GM18508 (cell line): ENCODE data around the gene TLCD2.
"Not testable (repeated sequence)": the region's sequence is repeated elsewhere in the genome, so short reads cannot be mapped to it uniquely, and the experiment has no call there.

Experiments
- ATAC-seq: cut with Tn5 transposase; IDR thresholded peaks from one replicate; pipeline ENCODE4 v1.9.1; 2021; ENCODE audit warnings: moderate number of reproducible peaks; ENCODE audit not compliant: insufficient read depth, unreplicated experiment

TLCD2 gene

GRCh38 chr17:1695365-1695764, 14.8 kb downstream of the TLCD2 start:
- ATAC-seq: no peak

GRCh38 chr17:1693339-1693738, 16.8 kb downstream of the TLCD2 start:
- ATAC-seq: no peak

GRCh38 chr17:1690544-1691221, 19.5 kb downstream of the TLCD2 start:
- no peak for ATAC-seq

GRCh38 chr17:1688405-1688804, 21.8 kb downstream of the TLCD2 start:
- ATAC-seq: not testable (repeated sequence)

- no peak for ATAC-seq
Observed at GRCh38 chr17:1686086-1686485, 24.1 kb downstream of the TLCD2 start.

- peak; percentile 80 for ATAC-seq
Observed at GRCh38 chr17:1684378-1685189, 25.6 kb downstream of the TLCD2 start, which contains the start of gene PRPF8. PRPF8 (minus strand) TSS chr17:1684867; CDS start chr17:1684571, 296 bp downstream.

GRCh38 chr17:1683459-1683858, 26.7 kb downstream of the TLCD2 start:
- ATAC-seq: no peak

- no peak for ATAC-seq
Observed at GRCh38 chr17:1676401-1676800, 33.8 kb downstream of the TLCD2 start.

GRCh38 chr17:1673041-1673785, 37.0 kb downstream of the TLCD2 start:
- no peak for ATAC-seq

GRCh38 chr17:1663934-1664333, 46.2 kb downstream of the TLCD2 start:
- not testable (repeated sequence) for ATAC-seq

- no peak for ATAC-seq
Observed at GRCh38 chr17:1661045-1661444, 49.1 kb downstream of the TLCD2 start.

- no peak for ATAC-seq
Observed at GRCh38 chr17:1658100-1658499, 52.1 kb downstream of the TLCD2 start.

GRCh38 chr17:1653735-1654134, 56.4 kb downstream of the TLCD2 start:
- ATAC-seq: no peak

- not testable (repeated sequence) for ATAC-seq
Observed at GRCh38 chr17:1652794-1653193, 57.4 kb downstream of the TLCD2 start.
